K562 (cell line): ENCODE results near the gene RINT1.

Experiments used
- GABPB1 ChIP-seq: sonication (generic); formaldehyde crosslinking; IDR thresholded peaks from 2 replicates; pipeline ENCODE4 v1.8.0; 2022; ENCODE audit warnings: mild to moderate bottlenecking, missing genetic modification reagents
- HCFC1 ChIP-seq: IDR thresholded peaks from 2 replicates; pipeline ENCODE4 v1.6.1; 2012; ENCODE audit warnings: low read depth, low read length, improper control_type of control experiment
- STAG1 ChIP-seq: sonication (generic); formaldehyde crosslinking; IDR thresholded peaks from 2 replicates; pipeline ENCODE4 v1.5.0; 2020; ENCODE audit warnings: missing genetic modification reagents, borderline replicate concordance
- ZNF12 ChIP-seq: sonication (generic); formaldehyde crosslinking; IDR thresholded peaks from 2 replicates; pipeline ENCODE4 v1.4.0; 2020; ENCODE audit warnings: mild to moderate bottlenecking, missing genetic modification reagents
- ZNF274 ChIP-seq: IDR thresholded peaks from 2 replicates; pipeline ENCODE4 v1.6.1; 2011; ENCODE audit warnings: low read depth, mild to moderate bottlenecking, low read length, moderate library complexity, borderline replicate concordance
- TF ChIP-seq, protein P1 (sequence below), 2 experiments: fragments of 450-650 bp in 1 of 2; sonication (generic) in 1 of 2; formaldehyde crosslinking in 1 of 2; IDR thresholded peaks in 1 of 2; conservative IDR thresholded peaks in 1 of 2; 2 replicates each; pipeline versions ENCODE4 v1.6.1 to v1.8.1; 2016 to 2023; ENCODE audit warnings: mild to moderate bottlenecking in 2 of 2, moderate library complexity in 2 of 2, inconsistent platforms in 1 of 2, missing genetic modification reagents in 1 of 2
- TF ChIP-seq, protein P2 (sequence below): sonication (generic); formaldehyde crosslinking; IDR thresholded peaks from 2 replicates; pipeline ENCODE4 v1.5.0; 2020; ENCODE audit warnings: missing genetic modification reagents
- TF ChIP-seq, protein P3 (sequence below), 3 experiments: IDR thresholded peaks in 2 of 3; conservative IDR thresholded peaks in 1 of 3; 2 replicates each; pipeline ENCODE4 v1.5.1; 2011 to 2012; ENCODE audit warnings: low read length in 3 of 3, mild to moderate bottlenecking in 3 of 3, control low read depth in 2 of 3, improper control_type of control experiment in 1 of 3, inconsistent platforms in 1 of 3, low read depth in 1 of 3, mixed read lengths in 1 of 3, moderate library complexity in 1 of 3; ENCODE audit not compliant: insufficient read depth in 2 of 3
- TF ChIP-seq, protein P4 (sequence below): fragments of 450-650 bp; IDR thresholded peaks from 2 replicates; pipeline ENCODE4 v1.6.1; 2018; ENCODE audit not compliant: partially characterized antibody

DNA sequence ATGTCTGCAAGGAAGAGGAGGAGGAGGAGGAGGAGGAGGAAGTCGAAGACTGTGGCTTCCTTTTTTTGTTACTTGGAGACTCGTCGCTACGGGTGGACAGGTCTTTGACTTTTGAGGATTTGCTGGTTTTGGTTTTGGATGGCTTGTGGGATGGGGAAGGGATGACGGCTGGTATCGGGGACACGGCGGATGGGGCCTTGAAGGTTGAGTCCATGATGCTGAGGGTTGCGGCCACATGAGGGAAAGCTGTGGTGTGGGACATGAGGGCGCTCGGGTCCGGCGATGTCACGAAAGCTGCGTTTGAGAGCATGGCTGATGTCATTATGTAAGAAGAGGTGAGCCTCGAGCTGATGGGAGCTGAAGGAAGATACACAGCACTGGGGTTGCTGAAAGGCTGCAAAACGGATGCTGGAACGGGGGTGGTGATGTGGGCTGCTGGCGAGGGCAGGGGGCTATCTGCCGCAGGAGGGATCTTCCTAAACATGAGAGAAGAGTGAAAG is 82.4 kb downstream of the RINT1 start:
- no peak for TF ChIP-seq HCFC1
- no peak for TF ChIP-seq GABPB1 (CRISPR knock-in tag)
- no peak for TF ChIP-seq STAG1 (CRISPR knock-in tag)
- TF ChIP-seq ZNF274 = no peak
- TF ChIP-seq, protein P1, sequence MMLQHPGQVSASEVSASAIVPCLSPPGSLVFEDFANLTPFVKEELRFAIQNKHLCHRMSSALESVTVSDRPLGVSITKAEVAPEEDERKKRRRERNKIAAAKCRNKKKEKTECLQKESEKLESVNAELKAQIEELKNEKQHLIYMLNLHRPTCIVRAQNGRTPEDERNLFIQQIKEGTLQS (IDR thresholded peaks at IDR 0.05) = no peak
- TF ChIP-seq, protein P1 (CRISPR knock-in tag; conservative IDR thresholded peaks at IDR 0.05) = no peak
- no peak for TF ChIP-seq ZNF12 (CRISPR knock-in tag)
- TF ChIP-seq, protein P2, sequence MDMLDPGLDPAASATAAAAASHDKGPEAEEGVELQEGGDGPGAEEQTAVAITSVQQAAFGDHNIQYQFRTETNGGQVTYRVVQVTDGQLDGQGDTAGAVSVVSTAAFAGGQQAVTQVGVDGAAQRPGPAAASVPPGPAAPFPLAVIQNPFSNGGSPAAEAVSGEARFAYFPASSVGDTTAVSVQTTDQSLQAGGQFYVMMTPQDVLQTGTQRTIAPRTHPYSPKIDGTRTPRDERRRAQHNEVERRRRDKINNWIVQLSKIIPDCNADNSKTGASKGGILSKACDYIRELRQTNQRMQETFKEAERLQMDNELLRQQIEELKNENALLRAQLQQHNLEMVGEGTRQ (CRISPR knock-in tag) = no peak
- TF ChIP-seq, protein P3, sequence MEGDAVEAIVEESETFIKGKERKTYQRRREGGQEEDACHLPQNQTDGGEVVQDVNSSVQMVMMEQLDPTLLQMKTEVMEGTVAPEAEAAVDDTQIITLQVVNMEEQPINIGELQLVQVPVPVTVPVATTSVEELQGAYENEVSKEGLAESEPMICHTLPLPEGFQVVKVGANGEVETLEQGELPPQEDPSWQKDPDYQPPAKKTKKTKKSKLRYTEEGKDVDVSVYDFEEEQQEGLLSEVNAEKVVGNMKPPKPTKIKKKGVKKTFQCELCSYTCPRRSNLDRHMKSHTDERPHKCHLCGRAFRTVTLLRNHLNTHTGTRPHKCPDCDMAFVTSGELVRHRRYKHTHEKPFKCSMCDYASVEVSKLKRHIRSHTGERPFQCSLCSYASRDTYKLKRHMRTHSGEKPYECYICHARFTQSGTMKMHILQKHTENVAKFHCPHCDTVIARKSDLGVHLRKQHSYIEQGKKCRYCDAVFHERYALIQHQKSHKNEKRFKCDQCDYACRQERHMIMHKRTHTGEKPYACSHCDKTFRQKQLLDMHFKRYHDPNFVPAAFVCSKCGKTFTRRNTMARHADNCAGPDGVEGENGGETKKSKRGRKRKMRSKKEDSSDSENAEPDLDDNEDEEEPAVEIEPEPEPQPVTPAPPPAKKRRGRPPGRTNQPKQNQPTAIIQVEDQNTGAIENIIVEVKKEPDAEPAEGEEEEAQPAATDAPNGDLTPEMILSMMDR (IDR thresholded peaks at IDR 0.05 in 2 of 3, conservative IDR thresholded peaks at IDR 0.05 in 1 of 3; ENCODE audit: insufficient read depth in 2 of 3, low read depth in 1 of 3, low read length in 3 of 3) = no peak
- TF ChIP-seq, protein P4, sequence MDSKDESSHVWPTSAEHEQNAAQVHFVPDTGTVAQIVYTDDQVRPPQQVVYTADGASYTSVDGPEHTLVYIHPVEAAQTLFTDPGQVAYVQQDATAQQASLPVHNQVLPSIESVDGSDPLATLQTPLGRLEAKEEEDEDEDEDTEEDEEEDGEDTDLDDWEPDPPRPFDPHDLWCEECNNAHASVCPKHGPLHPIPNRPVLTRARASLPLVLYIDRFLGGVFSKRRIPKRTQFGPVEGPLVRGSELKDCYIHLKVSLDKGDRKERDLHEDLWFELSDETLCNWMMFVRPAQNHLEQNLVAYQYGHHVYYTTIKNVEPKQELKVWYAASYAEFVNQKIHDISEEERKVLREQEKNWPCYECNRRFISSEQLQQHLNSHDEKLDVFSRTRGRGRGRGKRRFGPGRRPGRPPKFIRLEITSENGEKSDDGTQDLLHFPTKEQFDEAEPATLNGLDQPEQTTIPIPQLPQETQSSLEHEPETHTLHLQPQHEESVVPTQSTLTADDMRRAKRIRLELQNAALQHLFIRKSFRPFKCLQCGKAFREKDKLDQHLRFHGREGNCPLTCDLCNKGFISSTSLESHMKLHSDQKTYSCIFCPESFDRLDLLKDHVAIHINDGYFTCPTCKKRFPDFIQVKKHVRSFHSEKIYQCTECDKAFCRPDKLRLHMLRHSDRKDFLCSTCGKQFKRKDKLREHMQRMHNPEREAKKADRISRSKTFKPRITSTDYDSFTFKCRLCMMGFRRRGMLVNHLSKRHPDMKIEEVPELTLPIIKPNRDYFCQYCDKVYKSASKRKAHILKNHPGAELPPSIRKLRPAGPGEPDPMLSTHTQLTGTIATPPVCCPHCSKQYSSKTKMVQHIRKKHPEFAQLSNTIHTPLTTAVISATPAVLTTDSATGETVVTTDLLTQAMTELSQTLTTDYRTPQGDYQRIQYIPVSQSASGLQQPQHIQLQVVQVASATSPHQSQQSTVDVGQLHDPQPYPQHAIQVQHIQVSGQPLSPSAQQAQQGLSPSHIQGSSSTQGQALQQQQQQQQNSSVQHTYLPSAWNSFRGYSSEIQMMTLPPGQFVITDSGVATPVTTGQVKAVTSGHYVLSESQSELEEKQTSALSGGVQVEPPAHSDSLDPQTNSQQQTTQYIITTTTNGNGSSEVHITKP = no peak
